A549 (cell line): ENCODE measurements around the gene OR1E2. TPM values are rescaled to one million over a fixed set of nuclear protein-coding genes. Genes with fewer than 3 reads are reported as not detected.

Source experiments
- ATAC-seq, 2 experiments: fragments of 200-7000 bp in 1 of 2; fragments of >200 bp in 1 of 2; cut with Nextera tagmentation in 1 of 2; cut with Tn5 transposase in 1 of 2; 3 replicates each; pipeline versions ENCODE4 v1.8.0 to v1.9.1; 2018 to 2020; ENCODE audit warnings: mild to moderate bottlenecking in 1 of 2, moderate library complexity in 1 of 2
- CTCF ChIA-PET: fragments of 300-600 bp; sonication (Branson Sonifier 250); formaldehyde crosslinking; extraction: SDS; loops from one replicate; lab custom pipeline; 2021; ENCODE audit warnings: antibody characterized with exemption, inconsistent platforms; lab: Yijun Ruan, JAX
- POLR2A ChIA-PET: fragments of 350-600 bp; formaldehyde crosslinking; extraction: SDS; loops from one replicate; lab custom pipeline; 2021; ENCODE audit warnings: antibody characterized with exemption, inconsistent platforms; lab: Yijun Ruan, JAX
- DNase-seq, 2 experiments: peaks; one replicate each; pipeline versions ENCODE4 v3.0.0 to v3.0.0-alpha.2; 2011 to 2016; ENCODE audit warnings: low read depth in 1 of 2, low spot score in 1 of 2
- FAIRE-seq: peaks from 2 replicates; lab custom pipeline; 2011; peaks lifted over from hg19 to GRCh38; lab: Jason Lieb, UNC
- H3K27ac ChIP-seq, 2 experiments: fragments of >200 bp; sonication (Bioruptor Twin); formaldehyde crosslinking; 3 replicates each; pipeline ENCODE4 v1.5.1; 2016 to 2017
- H3K4me1 ChIP-seq: fragments of >200 bp; sonication (Bioruptor Twin); formaldehyde crosslinking; 3 replicates; pipeline ENCODE4 v1.6.1; 2016
- H3K4me2 ChIP-seq: fragments of >200 bp; sonication (Bioruptor Twin); formaldehyde crosslinking; 3 replicates; pipeline ENCODE4 v1.6.1; 2016
- H3K4me3 ChIP-seq: fragments of >200 bp; sonication (Bioruptor Twin); formaldehyde crosslinking; 3 replicates; pipeline ENCODE4 v1.5.1; 2016
- H3K9me3 ChIP-seq: fragments of >200 bp; sonication (Bioruptor Twin); formaldehyde crosslinking; 3 replicates; pipeline ENCODE4 v1.6.1; 2016
- CHD2 ChIP-seq: fragments of 150-350 bp; IDR thresholded peaks from 2 replicates; pipeline ENCODE4 v1.6.1; 2014; ENCODE audit warnings: low read length; ENCODE audit not compliant: partially characterized antibody
- EHF ChIP-seq: fragments of 250-450 bp; sonication (Bioruptor Pico); IDR thresholded peaks from 2 replicates; pipeline ENCODE4 v1.5.0; 2020; ENCODE audit warnings: mild to moderate bottlenecking
- EP300 ChIP-seq, 2 experiments: fragments of >200 bp; sonication (Bioruptor Twin); formaldehyde crosslinking; IDR thresholded peaks; 2 replicates in 1 of 2; 3 replicates in 1 of 2; pipeline ENCODE4 v1.6.1; 2016 to 2017
- FOSB ChIP-seq: fragments of 250-450 bp; sonication (Bioruptor Pico); IDR thresholded peaks from 2 replicates; pipeline ENCODE4 v1.5.0; 2020; ENCODE audit warnings: mild to moderate bottlenecking, moderate library complexity
- FOSL2 ChIP-seq, 2 experiments: fragments of 450-650 bp in 1 of 2; fragments of >200 bp in 1 of 2; sonication (Bioruptor Twin) in 1 of 2; formaldehyde crosslinking; IDR thresholded peaks; 2 replicates each; pipeline versions ENCODE4 v1.5.0 to v1.6.1; 2016 to 2020; ENCODE audit warnings: mild to moderate bottlenecking in 1 of 2, moderate library complexity in 1 of 2
- FOXS1 ChIP-seq: fragments of 250-450 bp; sonication (Bioruptor Pico); IDR thresholded peaks from 2 replicates; pipeline ENCODE4 v1.5.0; 2020; ENCODE audit warnings: mild to moderate bottlenecking, moderate library complexity
- HEYL ChIP-seq: fragments of 250-450 bp; sonication (Bioruptor Pico); IDR thresholded peaks from 2 replicates; pipeline ENCODE4 v1.8.0; 2021; ENCODE audit warnings: mild to moderate bottlenecking, moderate library complexity
- HOXB13 ChIP-seq: fragments of 250-450 bp; sonication (Bioruptor Pico); IDR thresholded peaks from 2 replicates; pipeline ENCODE4 v1.5.0; 2020; ENCODE audit warnings: low read depth, mild to moderate bottlenecking, moderate library complexity
- HOXB5 ChIP-seq: fragments of 250-450 bp; sonication (Bioruptor Pico); IDR thresholded peaks from 2 replicates; pipeline ENCODE4 v1.5.0; 2020; ENCODE audit warnings: mild to moderate bottlenecking, moderate library complexity
- JUNB ChIP-seq: fragments of >200 bp; sonication (Bioruptor Twin); formaldehyde crosslinking; IDR thresholded peaks from 2 replicates; pipeline ENCODE4 v1.6.1; 2016
- KDM1A ChIP-seq: fragments of 200-600 bp; sonication (generic); IDR thresholded peaks from 2 replicates; pipeline ENCODE4 v1.6.1; 2016; ENCODE audit warnings: low read depth, mild to moderate bottlenecking
- KDM5A ChIP-seq: fragments of 200-600 bp; sonication (generic); IDR thresholded peaks from 2 replicates; pipeline ENCODE4 v1.6.1; 2016; ENCODE audit warnings: antibody characterized with exemption, mild to moderate bottlenecking
- MAFK ChIP-seq: fragments of 450-650 bp; IDR thresholded peaks from 2 replicates; pipeline ENCODE4 v1.6.1; 2014; ENCODE audit not compliant: partially characterized antibody
- MAZ ChIP-seq: fragments of 150-350 bp; IDR thresholded peaks from 2 replicates; pipeline ENCODE4 v1.6.1; 2014; ENCODE audit warnings: antibody characterized with exemption, low read depth, low read length, borderline replicate concordance
- MYC ChIP-seq: IDR thresholded peaks from 2 replicates; pipeline ENCODE4 v1.6.1; 2012; ENCODE audit warnings: mild to moderate bottlenecking, inconsistent platforms, low read length, improper control_type of control experiment, borderline replicate concordance
- NFE2L2 ChIP-seq: fragments of 150-350 bp; conservative IDR thresholded peaks from 2 replicates; pipeline ENCODE4 v1.6.1; 2014; ENCODE audit warnings: low read length
- NPAS2 ChIP-seq: fragments of 250-450 bp; sonication (Bioruptor Pico); IDR thresholded peaks from 2 replicates; pipeline ENCODE4 v1.8.0; 2022; ENCODE audit warnings: mild to moderate bottlenecking, moderate library complexity, borderline replicate concordance
- NR3C1 ChIP-seq: fragments of >200 bp; sonication (Bioruptor Twin); formaldehyde crosslinking; IDR thresholded peaks from 3 replicates; pipeline ENCODE4 v1.6.1; 2017
- RARB ChIP-seq: fragments of 250-450 bp; sonication (Bioruptor Pico); IDR thresholded peaks from 2 replicates; pipeline ENCODE4 v1.8.0; 2021; ENCODE audit warnings: mild to moderate bottlenecking, moderate library complexity
- RFX5 ChIP-seq: fragments of 450-650 bp; IDR thresholded peaks from 2 replicates; pipeline ENCODE4 v1.7.1; 2014; ENCODE audit warnings: antibody characterized with exemption, mild to moderate bottlenecking, moderate library complexity
- RNF2 ChIP-seq: fragments of 200-600 bp; sonication (generic); IDR thresholded peaks from 2 replicates; pipeline ENCODE4 v1.6.1; 2016; ENCODE audit warnings: low read depth, mild to moderate bottlenecking, antibody characterized with exemption, moderate library complexity, borderline replicate concordance
- SMC3 ChIP-seq: fragments of >200 bp; sonication (Bioruptor Twin); formaldehyde crosslinking; IDR thresholded peaks from 3 replicates; pipeline ENCODE4 v1.6.1; 2018; ENCODE audit warnings: inconsistent platforms
- TP53 ChIP-seq: fragments of 250-450 bp; sonication (Bioruptor Pico); IDR thresholded peaks from 2 replicates; pipeline ENCODE4 v1.5.0; 2021; ENCODE audit warnings: mild to moderate bottlenecking, moderate library complexity
- ZNF302 ChIP-seq: fragments of 250-450 bp; sonication (Bioruptor Pico); IDR thresholded peaks from 2 replicates; pipeline ENCODE4 v1.9.0; 2021; ENCODE audit warnings: inconsistent platforms, mild to moderate bottlenecking, moderate library complexity
- WGBS: methylation state at CpG from one replicate; pipeline ENCODE4 v1.1.6; 2017; ENCODE audit errors: missing lambda C conversion rate; 5-methylcytosine and 5-hydroxymethylcytosine counted together
- polyA minus RNA-seq: library from RNA; depleted of rRNA, polyadenylated mRNA; stranded (reverse); fragments of >200 nt; gene quantifications from 2 replicates; pipeline ENCODE4 v1.2.3, GENCODE V29; 2011; rRNA and poly(A)+ RNA removed
- polyA plus RNA-seq, 4 experiments: library from polyadenylated mRNA; depleted of rRNA in 3 of 4; stranded (reverse); fragments of >200 nt; fragmentation: RNase III in 1 of 4; extraction: RNeasy Plus Mini Kit Qiagen cat#74134 plus additional on column Dnase treatment in 1 of 4; gene quantifications; 2 replicates in 3 of 4; 3 replicates in 1 of 4; pipeline ENCODE4 v1.2.3, GENCODE V29; 2011 to 2017
- TF ChIP-seq, protein P1 (sequence below): fragments of >200 bp; sonication (Bioruptor Twin); formaldehyde crosslinking; IDR thresholded peaks from 3 replicates; pipeline ENCODE4 v1.6.1; 2016
- TF ChIP-seq, protein P2 (sequence below): fragments of 150-350 bp; IDR thresholded peaks from 2 replicates; pipeline ENCODE4 v1.6.1; 2014; ENCODE audit warnings: low read depth, mild to moderate bottlenecking, low read length
- TF ChIP-seq, protein P3 (sequence below): fragments of >200 bp; sonication (Bioruptor Twin); formaldehyde crosslinking; IDR thresholded peaks from 2 replicates; pipeline ENCODE4 v1.6.1; 2016
- TF ChIP-seq, protein P4 (sequence below): IDR thresholded peaks from 2 replicates; pipeline ENCODE4 v1.6.1; 2012; ENCODE audit warnings: low read depth, borderline replicate concordance

Gene OR1E2, protein sequence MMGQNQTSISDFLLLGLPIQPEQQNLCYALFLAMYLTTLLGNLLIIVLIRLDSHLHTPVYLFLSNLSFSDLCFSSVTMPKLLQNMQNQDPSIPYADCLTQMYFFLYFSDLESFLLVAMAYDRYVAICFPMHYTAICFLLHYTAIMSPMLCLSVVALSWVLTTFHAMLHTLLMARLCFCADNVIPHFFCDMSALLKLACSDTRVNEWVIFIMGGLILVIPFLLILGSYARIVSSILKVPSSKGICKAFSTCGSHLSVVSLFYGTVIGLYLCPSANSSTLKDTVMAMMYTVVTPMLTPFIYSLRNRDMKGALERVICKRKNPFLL
- not detected in 2 replicates for polyA plus RNA-seq (2011; rRNA removed)
- not detected in 2 replicates for polyA plus RNA-seq (2012; cell fraction: cytosol; rRNA removed)
- not detected in 2 replicates for polyA plus RNA-seq (2012; cell fraction: nucleus; rRNA removed)
- polyA plus RNA-seq (2017; fragmentation: RNase III; extraction: RNeasy Plus Mini Kit Qiagen cat#74134 plus additional on column Dnase treatment): not detected in 3 replicates
- not detected in 2 replicates for polyA minus RNA-seq

DNA sequence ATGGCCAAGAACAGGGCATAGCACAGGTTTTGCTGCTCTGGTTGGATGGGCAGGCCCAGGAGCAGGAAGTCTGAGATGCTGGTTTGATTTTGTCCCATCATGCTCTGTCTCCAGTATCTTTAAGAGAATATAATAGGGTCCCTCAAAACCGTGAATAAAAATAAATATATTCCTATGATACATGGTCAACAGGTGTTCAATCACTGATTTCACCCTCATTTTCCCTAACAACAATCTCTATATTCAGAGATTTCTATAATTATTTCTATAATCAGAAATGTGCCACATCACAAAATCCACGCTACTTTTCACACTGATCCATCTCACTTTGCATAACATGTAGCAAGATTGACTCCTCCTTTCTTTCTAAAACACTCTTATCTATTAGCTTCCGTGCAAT lies at the start of gene OR1E2:
TSS of gene OR1E2 (minus strand) at position 101 of the 400 bp plus-strand sequence. CDS start at position 101, 0 bp downstream.
- DNase-seq (no peak), FAIRE-seq (no peak)
- Histone ChIP-seq H3K27ac (no peak within 1 kb of the TSS), H3K4me1 (no peaks in the 10 kb centered on the region), H3K4me3 (no peak within 1 kb of the TSS)
- POLR2A ChIA-PET: no interaction called here
- TF ChIP-seq HOXB5 (no peak), NPAS2 (CRISPR knock-in tag) (no peak), NR3C1 (no peak), JUNB (no peak), KDM1A (no peak), MAFK (no peak), RARB (CRISPR knock-in tag) (no peak), FOXS1 (CRISPR knock-in tag) (no peak), FOSB (CRISPR knock-in tag) (no peak), MYC (no peak), MAZ (no peak), HOXB13 (no peak), EP300 (IDR thresholded peaks at IDR 0.05) (no peak)
- TF ChIP-seq, protein P1, sequence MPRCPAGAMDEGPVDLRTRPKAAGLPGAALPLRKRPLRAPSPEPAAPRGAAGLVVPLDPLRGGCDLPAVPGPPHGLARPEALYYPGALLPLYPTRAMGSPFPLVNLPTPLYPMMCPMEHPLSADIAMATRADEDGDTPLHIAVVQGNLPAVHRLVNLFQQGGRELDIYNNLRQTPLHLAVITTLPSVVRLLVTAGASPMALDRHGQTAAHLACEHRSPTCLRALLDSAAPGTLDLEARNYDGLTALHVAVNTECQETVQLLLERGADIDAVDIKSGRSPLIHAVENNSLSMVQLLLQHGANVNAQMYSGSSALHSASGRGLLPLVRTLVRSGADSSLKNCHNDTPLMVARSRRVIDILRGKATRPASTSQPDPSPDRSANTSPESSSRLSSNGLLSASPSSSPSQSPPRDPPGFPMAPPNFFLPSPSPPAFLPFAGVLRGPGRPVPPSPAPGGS: no peak
- TF ChIP-seq, all 56 proteins: peak for 0
- Histone ChIP-seq H3K4me2 (no peak within 1 kb of the TSS), H3K9me3 (no peaks in the 10 kb centered on the region; the same call in 2 of the 3 replicates)
- CTCF ChIA-PET: no interaction called here
- WGBS: 8% methylated on average over 3 of the region's 3 CpGs
- ATAC-seq: no peak

DNA sequence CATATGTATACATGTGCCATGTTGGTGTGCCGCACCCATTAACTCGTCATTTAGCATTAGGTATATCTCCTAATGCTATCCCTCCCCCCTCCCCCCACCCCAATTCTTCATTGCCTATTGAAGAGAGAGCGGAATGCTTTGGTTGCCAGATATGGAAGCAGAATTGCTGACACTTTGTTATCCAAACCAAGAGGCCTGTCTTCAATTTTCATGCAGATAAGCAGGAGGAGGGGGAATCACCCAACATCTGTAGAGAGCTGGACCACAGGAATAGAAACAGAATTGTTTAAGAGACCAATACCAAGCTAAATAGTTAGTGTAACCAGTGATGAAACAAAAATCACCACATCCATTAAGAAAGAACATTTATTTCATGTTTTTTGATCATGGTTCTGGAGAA lies 49.2 kb upstream of the OR1E2 start:
- no peak for TF ChIP-seq FOSL2 (IDR thresholded peaks at IDR 0.05)
- no peak for TF ChIP-seq FOSL2 (CRISPR knock-in tag; IDR thresholded peaks at IDR 0.05)
- no peak for TF ChIP-seq EHF
- no peak for TF ChIP-seq MAFK
- TF ChIP-seq HOXB5: no peak
- ChIA-PET POLR2A (no interaction called here), CTCF (no interaction called here)
- Histone ChIP-seq H3K4me2 (no peak overlapping the region), H3K9me3 (no peaks in the 10 kb centered on the region), H3K4me3 (no peak overlapping the region), H3K27ac (no peak overlapping the region), H3K4me1 (no peaks in the 10 kb centered on the region)
- 43% methylated on average over 3 of the region's 3 CpGs for WGBS
- DNase-seq (no peak), FAIRE-seq (no peak), ATAC-seq (no peak)

DNA sequence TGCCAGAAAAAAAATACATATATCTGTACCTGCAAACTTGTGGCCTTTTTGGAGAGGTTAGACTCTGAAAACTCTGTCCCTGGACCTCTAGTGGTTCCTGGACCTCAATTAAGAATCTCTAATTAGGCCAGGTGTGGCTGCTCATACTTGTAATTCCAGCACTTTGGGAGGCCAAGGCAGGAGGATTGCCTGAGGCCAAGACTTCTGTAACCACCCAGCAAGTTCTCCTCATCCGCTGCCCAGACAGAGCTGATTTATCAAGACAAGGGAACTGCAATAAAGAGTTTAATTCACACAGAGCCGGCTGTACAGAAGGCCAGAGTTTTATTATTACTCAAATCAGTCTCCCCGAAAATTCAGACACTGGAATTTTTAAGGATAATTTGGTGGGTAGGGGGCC lies 46.3 kb upstream of the OR1E2 start:
- no peak for ATAC-seq
- DNase-seq: no peak
- Histone ChIP-seq H3K4me2 (no peak overlapping the region), H3K27ac (no peak overlapping the region), H3K4me1 (peaks cover 9% of the 10 kb centered on the region; the same call in 2 of the 3 replicates), H3K9me3 (no peaks in the 10 kb centered on the region), H3K4me3 (no peak overlapping the region)
- no peak for FAIRE-seq
- ChIA-PET CTCF (no interaction called here), POLR2A (no interaction called here)
- TF ChIP-seq CHD2 (no peak), RFX5 (no peak), HEYL (no peak), HOXB13 (no peak), FOSL2 (IDR thresholded peaks at IDR 0.05) (no peak), FOSL2 (CRISPR knock-in tag; IDR thresholded peaks at IDR 0.05) (no peak), RNF2 (no peak), KDM5A (no peak), MAZ (no peak), NFE2L2 (no peak), ZNF302 (no peak), SMC3 (no peak), TP53 (CRISPR knock-in tag) (no peak)
- TF ChIP-seq, protein P2, sequence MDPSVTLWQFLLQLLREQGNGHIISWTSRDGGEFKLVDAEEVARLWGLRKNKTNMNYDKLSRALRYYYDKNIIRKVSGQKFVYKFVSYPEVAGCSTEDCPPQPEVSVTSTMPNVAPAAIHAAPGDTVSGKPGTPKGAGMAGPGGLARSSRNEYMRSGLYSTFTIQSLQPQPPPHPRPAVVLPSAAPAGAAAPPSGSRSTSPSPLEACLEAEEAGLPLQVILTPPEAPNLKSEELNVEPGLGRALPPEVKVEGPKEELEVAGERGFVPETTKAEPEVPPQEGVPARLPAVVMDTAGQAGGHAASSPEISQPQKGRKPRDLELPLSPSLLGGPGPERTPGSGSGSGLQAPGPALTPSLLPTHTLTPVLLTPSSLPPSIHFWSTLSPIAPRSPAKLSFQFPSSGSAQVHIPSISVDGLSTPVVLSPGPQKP: no peak
- TF ChIP-seq, protein P3, sequence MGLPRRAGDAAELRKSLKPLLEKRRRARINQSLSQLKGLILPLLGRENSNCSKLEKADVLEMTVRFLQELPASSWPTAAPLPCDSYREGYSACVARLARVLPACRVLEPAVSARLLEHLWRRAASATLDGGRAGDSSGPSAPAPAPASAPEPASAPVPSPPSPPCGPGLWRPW: no peak
- TF ChIP-seq, protein P4, sequence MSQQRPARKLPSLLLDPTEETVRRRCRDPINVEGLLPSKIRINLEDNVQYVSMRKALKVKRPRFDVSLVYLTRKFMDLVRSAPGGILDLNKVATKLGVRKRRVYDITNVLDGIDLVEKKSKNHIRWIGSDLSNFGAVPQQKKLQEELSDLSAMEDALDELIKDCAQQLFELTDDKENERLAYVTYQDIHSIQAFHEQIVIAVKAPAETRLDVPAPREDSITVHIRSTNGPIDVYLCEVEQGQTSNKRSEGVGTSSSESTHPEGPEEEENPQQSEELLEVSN: no peak
- WGBS: 33% methylated on average over 3 of the region's 3 CpGs
